LHCN-M2 (cell line): ENCODE data around the gene NUP62. TPM values are rescaled to one million over a fixed set of nuclear protein-coding genes. Genes with fewer than 3 reads are reported as not detected.

Experiments used
- total RNA-seq: library from RNA; depleted of rRNA; stranded (reverse); fragments of >200 nt; gene quantifications from 2 replicates; pipeline ENCODE4 v1.2.3, GENCODE V29; 2014; rRNA removed

Gene NUP62
- total RNA-seq, 1 experiment from 2014 or later: 74.5 TPM

Other genes with a start within 250 kb of the NUP62 start
- gene ADM5, start 239.9 kb downstream of the NUP62 start, total RNA-seq: 1.2 TPM in 2 replicates
- 0.90 and 2.5 TPM in 2 replicates for gene CPT1C, start 238.4 kb downstream of the NUP62 start, total RNA-seq
- not detected in 2 replicates for gene TSKS, start 166.2 kb downstream of the NUP62 start, total RNA-seq
- gene AP2A1, start 162.5 kb downstream of the NUP62 start, total RNA-seq: 103 and 107 TPM in 2 replicates
- gene FUZ, start 116.2 kb downstream of the NUP62 start, total RNA-seq: 27.6 and 29.3 TPM in 2 replicates
- gene MED25, start 111.2 kb downstream of the NUP62 start, total RNA-seq: 19.0 and 23.1 TPM in 2 replicates
- 93.5 and 109 TPM in 2 replicates for gene PTOV1, start 78.3 kb downstream of the NUP62 start, total RNA-seq
- gene PNKP, start 61.9 kb downstream of the NUP62 start, total RNA-seq: 51.3 and 51.6 TPM in 2 replicates
- gene AKT1S1, start 52.1 kb downstream of the NUP62 start, total RNA-seq: 17.1 and 20.7 TPM in 2 replicates
- 7.5 and 9.8 TPM in 2 replicates for gene TBC1D17, start 51.8 kb downstream of the NUP62 start, total RNA-seq
- 0.34 TPM in 1 of 2 replicates, not detected in the other for gene IL4I1, start 32.6 kb downstream of the NUP62 start, total RNA-seq
- gene ATF5, start 299 bp downstream of the NUP62 start, total RNA-seq: 14.1 and 14.7 TPM in 2 replicates
- gene SIGLEC11, start 31.7 kb upstream of the NUP62 start, total RNA-seq: not detected in 2 replicates
- gene VRK3, start 95.9 kb upstream of the NUP62 start, total RNA-seq: 12.9 and 20.5 TPM in 2 replicates
- gene ZNF473, start 96.5 kb upstream of the NUP62 start, total RNA-seq: 11.2 and 12.0 TPM in 2 replicates
- gene IZUMO2, start 233.8 kb upstream of the NUP62 start, total RNA-seq: not detected in 2 replicates